Prostate gland (tissue), 2 donors: ENCODE measurements around the gene PTPN18. TPM values are rescaled to one million over a fixed set of nuclear protein-coding genes. Genes with fewer than 3 reads are reported as not detected.

Experiments
- DNase-seq: peaks from one replicate; pipeline ENCODE4 v3.0.0-alpha.2; 2019; ENCODE audit warnings: low spot score
- H3K27ac ChIP-seq, 2 donors: fragments of 200-600 bp; sonication (generic); 2 replicates each; pipeline ENCODE4 v1.5.1; 2017 to 2019
- H3K27me3 ChIP-seq: fragments of 200-600 bp; sonication (generic); replicated peaks from 2 replicates; pipeline ENCODE4 v1.5.1; 2019; ENCODE audit not compliant: insufficient read depth
- H3K36me3 ChIP-seq, 2 donors: fragments of 200-600 bp; sonication (generic); 1 replicate in 1 of 2; 2 replicates in 1 of 2; pipeline versions ENCODE4 v1.5.1 to v1.8.1; 2017 to 2019
- H3K4me1 ChIP-seq: fragments of 200-600 bp; sonication (generic); replicated peaks from 2 replicates; pipeline ENCODE4 v1.5.1; 2019
- H3K4me3 ChIP-seq, 2 donors: fragments of 200-600 bp; sonication (generic); 2 replicates each; pipeline ENCODE4 v1.5.1; 2017 to 2019
- H3K9me3 ChIP-seq: fragments of 200-600 bp; sonication (generic); 2 replicates; pipeline ENCODE4 v1.5.1; 2017
- CTCF ChIP-seq, 4 experiments: fragments of 200-600 bp in 2 of 4; fragments of 450-650 bp in 2 of 4; sonication (generic) in 2 of 4; IDR thresholded peaks; 1 replicate in 3 of 4; 2 replicates in 1 of 4; pipeline ENCODE4 v1.5.1; 2016 to 2019; ENCODE audit warnings: antibody characterized with exemption in 4 of 4, mild to moderate bottlenecking in 2 of 4, moderate library complexity in 2 of 4
- POLR2A ChIP-seq: fragments of 450-650 bp; IDR thresholded peaks from one replicate; pipeline ENCODE4 v1.6.1; 2016; ENCODE audit warnings: antibody characterized with exemption, mild to moderate bottlenecking
- POLR2AphosphoS5 ChIP-seq: sonication (generic); formaldehyde crosslinking; IDR thresholded peaks from one replicate; pipeline ENCODE4 v1.6.1; 2017; ENCODE audit warnings: antibody characterized with exemption
- WGBS: methylation state at CpG from one replicate; pipeline ENCODE4 v1.1.5; 2018; 5-methylcytosine and 5-hydroxymethylcytosine counted together
- intact Hi-C: fragments of 100-400 bp; cut with DNase I; formaldehyde crosslinking; loops from one replicate; pipeline ENCODE4 v1.14.2; 2022
- total RNA-seq, 2 donors: library from RNA; depleted of rRNA; stranded (reverse); fragments of >200 nt; gene quantifications; one replicate each; pipeline ENCODE4 v1.1.0, GENCODE V29; 2016

The PTPN18 gene
- 10 to 100 TPM; 37.1 to 93.6 TPM for total RNA-seq

- Histone ChIP-seq H3K4me1 (peaks cover 9% of the 10 kb centered on the region), H3K9me3 (no peaks in the 10 kb centered on the region), H3K27me3 (no peaks in the 10 kb centered on the region), H3K27ac (peak within 1 kb of the TSS; percentile 85 to 87), H3K36me3 (no peaks in the 10 kb centered on the region), H3K4me3 (peak within 1 kb of the TSS; percentile 76 to 78)
- peak; percentile 89 for DNase-seq
- TF ChIP-seq POLR2A (peak; percentile 83), POLR2AphosphoS5 (peak; percentile 41), CTCF (IDR thresholded peaks at IDR 0.05) (peak in 3 of 4 experiments; percentile 38 to 74 (median 67))
- 0% methylated on average over 32 of the region's 107 CpGs for WGBS
- intact Hi-C loops: no loop called here
These were observed at the start of gene PTPN18 for GRCh38 chr2:130355578-130356431. TSS of gene PTPN18 (plus strand) at chr2:130356056. CDS start at chr2:130356108, 52 bp downstream.

- TF ChIP-seq CTCF (IDR thresholded peaks at IDR 0.05): no peak
- TF ChIP-seq POLR2AphosphoS5: no peak
- no peak for TF ChIP-seq POLR2A
- no peak overlapping the region for H3K4me3 ChIP-seq
- no peaks in the 10 kb centered on the region for H3K9me3 ChIP-seq
- no peak for DNase-seq
- H3K36me3 ChIP-seq: no peaks in the 10 kb centered on the region
- no peaks in the 10 kb centered on the region for H3K4me1 ChIP-seq
- WGBS: 85% methylated on average over 4 of the region's 4 CpGs
- intact Hi-C loops: no loop called here
- no peaks in the 10 kb centered on the region for H3K27me3 ChIP-seq
- no peak overlapping the region for H3K27ac ChIP-seq
These were observed 48.0 kb upstream of the PTPN18 start for GRCh38 chr2:130307850-130308249.

GRCh38 chr2:130310881-130311280 lies 45.0 kb upstream of the PTPN18 start:
- H3K27ac ChIP-seq: no peak overlapping the region
- H3K36me3 ChIP-seq: no peaks in the 10 kb centered on the region
- H3K9me3 ChIP-seq: no peaks in the 10 kb centered on the region
- no peaks in the 10 kb centered on the region for H3K27me3 ChIP-seq
- no peak overlapping the region for H3K4me3 ChIP-seq
- DNase-seq: no peak
- intact Hi-C loops: no loop called here
- no peak for TF ChIP-seq POLR2A
- TF ChIP-seq POLR2AphosphoS5: no peak
- no peak for TF ChIP-seq CTCF (IDR thresholded peaks at IDR 0.05)
- no peaks in the 10 kb centered on the region for H3K4me1 ChIP-seq

GRCh38 chr2:130313812-130314334 lies 42.0 kb upstream of the PTPN18 start:
- TF ChIP-seq POLR2AphosphoS5: no peak
- TF ChIP-seq POLR2A: no peak
- no peak for TF ChIP-seq CTCF (IDR thresholded peaks at IDR 0.05)
- H3K4me1 ChIP-seq: no peaks in the 10 kb centered on the region
- intact Hi-C loops: no loop called here
- no peak overlapping the region for H3K27ac ChIP-seq
- no peaks in the 10 kb centered on the region for H3K36me3 ChIP-seq
- no peak for DNase-seq
- 87% methylated on average over 6 of the region's 12 CpGs for WGBS
- H3K27me3 ChIP-seq: no peaks in the 10 kb centered on the region
- no peaks in the 10 kb centered on the region for H3K9me3 ChIP-seq
- no peak overlapping the region for H3K4me3 ChIP-seq

- no peak overlapping the region for H3K27ac ChIP-seq
- no peaks in the 10 kb centered on the region for H3K4me1 ChIP-seq
- WGBS: 100% methylated on average over 3 of the region's 3 CpGs
- no peak for DNase-seq
- TF ChIP-seq CTCF (IDR thresholded peaks at IDR 0.05) (no peak), POLR2A (no peak), POLR2AphosphoS5 (no peak)
- no peaks in the 10 kb centered on the region for H3K27me3 ChIP-seq
- H3K36me3 ChIP-seq: no peaks in the 10 kb centered on the region
- no peak overlapping the region for H3K4me3 ChIP-seq
- no peaks in the 10 kb centered on the region for H3K9me3 ChIP-seq
- intact Hi-C loops: no loop called here
These were observed 41.5 kb upstream of the PTPN18 start for GRCh38 chr2:130314377-130314776.
